ENCODE measurements around the gene TAF3.

The TAF3 gene

GRCh38 chr10:8035641-8036470 is 217.6 kb downstream of the TAF3 start:
- DNase-seq = peak; percentile 4

DNA sequence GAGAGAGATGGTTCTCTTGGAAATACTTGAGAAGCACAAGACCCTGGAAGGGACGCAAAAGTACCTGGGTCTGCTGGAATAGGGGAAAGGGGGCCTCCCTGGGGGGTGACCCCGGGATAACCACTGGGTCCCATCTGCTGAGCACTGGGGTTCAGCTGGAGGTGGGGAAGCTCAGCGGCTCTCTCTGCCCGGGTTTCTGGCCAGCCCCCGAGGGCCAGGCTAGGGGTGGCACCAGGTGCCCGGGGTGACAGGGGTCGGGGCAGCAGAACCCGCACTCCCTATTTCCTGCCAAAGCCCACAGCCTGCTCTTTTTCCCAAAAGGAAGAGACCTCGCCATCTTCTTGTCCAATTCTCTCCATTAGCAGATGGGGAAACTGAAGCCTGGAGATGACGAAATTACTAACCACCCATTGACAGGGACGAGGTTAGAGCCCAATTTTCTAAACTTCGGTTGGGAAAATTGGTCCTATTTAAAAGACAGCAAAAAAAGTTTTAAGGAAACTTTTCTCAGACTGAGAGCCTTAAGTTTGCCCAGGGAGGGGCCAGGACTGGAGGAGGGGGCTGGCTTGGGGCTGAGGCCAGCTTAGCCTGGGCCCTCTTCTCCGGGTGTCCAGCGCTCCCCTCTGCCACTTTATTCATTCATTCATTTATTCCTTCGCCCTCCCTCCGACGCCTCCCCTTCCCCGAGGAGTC is 218.3 kb downstream of the TAF3 start:
- DNase-seq = peak; percentile 1

GRCh38 chr10:8037199-8037801 is 219.0 kb downstream of the TAF3 start:
- DNase-seq = peak; percentile 13

- peak; percentile 24 for DNase-seq
Observed at GRCh38 chr10:8037941-8038894, 219.9 kb downstream of the TAF3 start.

DNA sequence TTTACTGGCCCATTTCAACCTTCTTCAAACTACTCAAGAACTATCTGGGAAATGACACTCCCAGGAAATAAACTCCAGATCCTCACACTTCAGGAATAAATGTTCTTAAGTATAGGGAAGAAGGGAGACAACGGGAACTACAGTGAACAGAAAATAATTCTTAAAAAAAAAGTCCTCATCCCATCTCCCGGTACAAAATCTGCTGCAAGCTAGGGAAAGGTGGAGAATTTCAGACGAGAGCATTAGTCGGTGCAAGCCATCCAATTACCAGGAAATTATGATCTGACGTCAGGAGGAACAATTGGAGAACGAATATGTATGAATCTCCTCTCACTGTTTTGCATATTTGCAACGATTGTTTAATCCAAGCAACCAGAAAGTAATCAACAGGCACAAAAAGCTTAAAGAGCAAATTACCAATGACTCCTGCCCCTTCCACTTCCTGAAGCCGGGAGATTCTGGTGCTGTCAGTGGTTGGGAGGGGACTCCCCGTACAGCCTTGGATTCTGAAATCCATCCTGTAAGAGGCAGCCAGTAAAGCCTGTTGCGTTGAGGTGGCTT is 221.1 kb downstream of the TAF3 start:
- peak; percentile 6 for DNase-seq

DNA sequence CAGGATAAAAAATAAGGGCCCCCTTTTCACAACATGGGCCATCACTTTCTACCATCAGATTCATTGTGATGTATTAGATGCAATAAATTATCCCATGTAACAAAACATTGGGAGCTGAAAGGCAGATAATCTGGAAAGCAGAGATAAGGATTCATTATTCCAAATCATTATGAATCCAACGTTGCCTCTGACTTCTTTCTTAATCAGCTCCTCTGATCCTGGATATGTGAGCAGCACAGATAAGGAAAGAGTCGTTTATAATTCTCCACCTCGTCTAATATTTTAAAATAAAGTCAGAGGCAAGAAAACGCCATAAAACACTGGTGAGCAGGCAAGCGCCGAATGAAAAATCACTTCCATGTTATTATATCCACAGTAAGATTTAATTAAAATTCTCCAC is 222.3 kb downstream of the TAF3 start:
- no peak for DNase-seq

DNA sequence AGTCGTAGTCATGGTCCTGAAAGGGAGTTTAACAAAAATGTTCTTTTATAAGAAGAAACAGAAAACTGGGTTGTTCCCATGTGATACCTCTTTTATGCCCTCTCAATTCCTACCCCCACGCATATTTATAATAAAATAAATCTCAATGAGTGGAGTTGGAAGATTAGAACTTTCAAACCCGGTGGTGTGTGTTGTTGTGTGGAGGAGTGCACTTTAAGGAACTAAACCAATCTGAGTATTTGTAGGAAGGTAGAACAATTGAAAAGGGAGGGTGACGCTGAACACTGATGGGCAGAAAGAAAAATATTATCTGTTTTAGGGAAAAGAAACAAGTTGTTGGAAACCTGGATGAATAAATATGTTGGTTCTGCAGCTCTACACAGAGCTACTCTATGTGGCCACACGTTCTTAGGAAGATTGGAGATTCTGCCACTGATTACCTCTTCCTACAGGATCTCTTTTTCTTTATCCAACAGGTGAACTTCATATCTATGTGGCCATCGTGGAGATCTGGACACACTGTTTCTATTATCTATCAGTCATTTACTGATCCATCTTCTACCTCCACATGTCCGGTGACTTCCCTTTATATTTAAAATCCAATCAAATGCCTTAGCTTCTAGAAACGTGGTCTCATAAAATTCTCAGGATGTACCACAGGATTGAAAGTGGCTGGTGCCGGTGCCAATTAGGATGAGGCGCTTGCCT is 223.1 kb downstream of the TAF3 start:
- no peak for DNase-seq

DNA sequence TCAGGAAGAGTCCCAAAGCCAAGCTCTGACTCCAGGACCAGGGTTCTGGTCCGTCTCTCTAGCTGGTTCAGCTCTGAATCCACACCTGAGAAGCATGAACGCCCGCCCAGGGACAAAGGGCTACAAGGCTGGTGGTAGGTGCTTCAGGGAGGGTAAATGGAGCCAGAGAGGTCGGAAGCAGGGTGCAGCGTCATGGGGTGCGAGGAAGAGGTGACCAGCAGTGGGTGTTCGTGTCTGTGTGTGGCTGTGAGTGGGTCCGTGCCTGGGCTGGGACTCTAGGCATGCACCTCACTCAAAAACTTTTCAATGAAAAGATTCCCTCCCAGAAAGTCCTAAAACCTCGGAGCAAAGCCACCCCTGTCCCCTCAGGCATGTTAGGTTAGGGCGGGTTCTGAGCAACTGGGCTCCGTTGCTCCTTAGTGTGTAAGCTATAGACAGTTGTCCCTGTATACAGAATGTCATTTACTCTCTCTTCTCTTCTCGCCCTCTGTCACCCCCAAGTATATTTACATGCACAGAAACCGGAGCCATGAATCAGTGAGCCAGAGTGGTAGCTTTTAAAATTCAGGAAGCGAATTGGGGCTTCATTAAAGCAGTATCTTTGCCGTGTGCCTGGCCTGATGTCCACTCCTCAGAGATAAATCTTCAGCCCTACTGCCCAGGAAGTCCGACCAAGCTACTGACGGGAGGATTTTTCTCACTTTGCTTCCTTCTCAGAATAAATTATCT is 223.9 kb downstream of the TAF3 start:
- no peak for DNase-seq

DNA sequence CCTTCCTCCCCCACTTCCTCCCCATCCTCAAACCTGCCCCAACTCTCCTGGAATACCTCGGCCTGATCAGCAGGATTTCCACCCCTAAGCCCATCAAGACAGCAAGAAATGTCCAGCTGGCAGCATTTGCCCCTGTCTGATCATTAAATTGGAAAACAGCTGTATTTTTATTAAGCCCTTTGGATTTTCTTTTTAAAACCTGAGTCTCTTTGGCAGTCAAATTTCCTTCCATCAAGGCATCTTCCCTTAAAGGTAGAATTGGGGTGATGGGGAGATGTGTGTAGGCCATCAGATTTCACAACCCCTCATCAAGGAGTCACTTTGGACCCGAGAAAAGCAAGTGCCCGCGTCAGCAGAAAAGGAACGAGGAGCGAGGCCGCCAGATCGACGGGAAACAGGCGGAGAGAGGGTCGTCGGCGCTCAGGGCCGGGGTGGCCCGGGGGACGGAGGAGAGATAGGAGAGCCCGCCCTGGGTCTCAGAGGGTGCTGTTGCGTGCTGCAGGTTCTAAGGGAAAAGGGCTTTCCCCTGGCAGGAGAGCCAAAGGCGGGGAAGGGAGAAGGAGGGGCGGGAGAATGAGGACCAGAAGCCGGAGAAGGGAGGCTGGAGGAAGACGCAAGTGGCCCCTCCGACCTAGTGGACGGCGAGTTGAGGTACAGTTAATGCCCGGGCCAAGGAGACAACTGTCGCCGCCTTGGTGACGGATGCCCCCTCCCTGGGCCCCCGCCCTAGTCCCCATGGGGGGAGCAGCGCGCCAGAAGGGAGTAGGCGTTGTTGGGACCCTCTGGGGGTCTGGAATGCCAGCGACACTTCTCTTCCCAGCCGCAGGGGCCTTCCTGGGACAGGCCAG is 224.6 kb downstream of the TAF3 start:
- no peak for DNase-seq

GRCh38 chr10:8043569-8044306 is 225.4 kb downstream of the TAF3 start:
- peak; percentile 57 for DNase-seq

DNA sequence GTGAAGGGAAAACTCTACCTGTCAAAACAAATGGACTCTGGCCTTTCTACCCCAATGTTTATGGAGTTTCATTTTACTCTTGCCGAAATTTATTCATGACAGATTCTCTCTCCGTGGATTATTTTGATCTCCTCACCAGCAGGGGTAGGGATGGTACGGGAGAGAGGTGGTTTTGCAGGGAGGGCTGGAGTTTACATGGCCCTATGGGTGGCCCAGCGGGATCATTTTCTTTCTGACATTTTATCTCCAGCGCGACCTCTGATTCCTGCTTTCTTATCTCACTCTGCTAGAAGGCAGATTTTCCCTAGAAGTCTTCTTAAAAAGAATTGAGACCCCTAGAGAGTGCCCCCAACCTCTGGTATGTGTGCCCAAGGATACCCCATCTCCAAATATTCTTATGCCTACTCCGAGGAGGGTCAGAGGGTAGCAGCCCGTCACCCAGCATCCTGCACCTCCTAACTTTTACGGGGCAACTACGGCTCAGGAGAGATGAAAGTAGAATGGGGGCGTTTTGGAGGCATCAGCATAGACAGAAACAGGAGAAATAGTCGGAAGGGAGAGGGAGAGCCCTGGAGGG is 226.1 kb downstream of the TAF3 start:
- no peak for DNase-seq

DNA sequence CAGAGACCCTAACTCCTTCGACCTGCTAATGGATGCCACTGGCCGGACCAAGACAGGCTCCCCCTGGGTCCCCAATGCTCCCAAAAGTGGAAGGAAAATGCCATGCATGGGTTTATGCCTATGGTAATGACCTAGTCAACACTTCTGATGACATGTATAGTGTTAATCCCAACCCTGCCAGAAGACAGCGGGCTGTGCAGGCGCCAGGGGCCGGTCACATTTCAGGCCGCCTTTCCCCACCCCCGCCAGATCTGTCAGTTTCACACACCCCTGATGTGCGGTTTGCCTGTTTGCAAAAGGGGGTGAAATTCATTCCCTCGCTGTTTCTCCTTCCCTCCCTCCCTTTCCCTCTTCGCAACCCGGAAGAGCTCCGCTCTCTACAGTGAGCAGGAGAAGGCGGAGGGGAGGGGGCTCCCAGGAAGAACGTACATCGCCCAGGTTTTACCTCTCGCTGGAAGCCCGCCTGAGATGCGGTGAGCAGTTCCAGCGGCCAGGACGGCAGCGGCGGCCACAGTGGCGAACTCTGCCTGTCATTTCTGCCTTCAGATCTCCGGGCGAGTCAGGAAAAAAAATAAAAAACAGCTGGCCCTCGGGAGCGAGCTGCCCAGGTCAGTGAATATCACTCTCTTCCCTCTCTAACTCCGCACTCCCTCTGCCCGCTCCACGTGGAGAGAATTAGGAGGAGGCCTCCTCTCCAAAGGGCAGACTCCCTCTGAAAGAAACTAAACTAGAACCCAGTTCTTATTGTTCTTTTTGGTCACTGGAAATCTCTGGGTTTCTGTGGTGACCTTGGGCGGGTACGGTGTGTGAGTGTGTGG is 226.8 kb downstream of the TAF3 start:
- DNase-seq = no peak

DNA sequence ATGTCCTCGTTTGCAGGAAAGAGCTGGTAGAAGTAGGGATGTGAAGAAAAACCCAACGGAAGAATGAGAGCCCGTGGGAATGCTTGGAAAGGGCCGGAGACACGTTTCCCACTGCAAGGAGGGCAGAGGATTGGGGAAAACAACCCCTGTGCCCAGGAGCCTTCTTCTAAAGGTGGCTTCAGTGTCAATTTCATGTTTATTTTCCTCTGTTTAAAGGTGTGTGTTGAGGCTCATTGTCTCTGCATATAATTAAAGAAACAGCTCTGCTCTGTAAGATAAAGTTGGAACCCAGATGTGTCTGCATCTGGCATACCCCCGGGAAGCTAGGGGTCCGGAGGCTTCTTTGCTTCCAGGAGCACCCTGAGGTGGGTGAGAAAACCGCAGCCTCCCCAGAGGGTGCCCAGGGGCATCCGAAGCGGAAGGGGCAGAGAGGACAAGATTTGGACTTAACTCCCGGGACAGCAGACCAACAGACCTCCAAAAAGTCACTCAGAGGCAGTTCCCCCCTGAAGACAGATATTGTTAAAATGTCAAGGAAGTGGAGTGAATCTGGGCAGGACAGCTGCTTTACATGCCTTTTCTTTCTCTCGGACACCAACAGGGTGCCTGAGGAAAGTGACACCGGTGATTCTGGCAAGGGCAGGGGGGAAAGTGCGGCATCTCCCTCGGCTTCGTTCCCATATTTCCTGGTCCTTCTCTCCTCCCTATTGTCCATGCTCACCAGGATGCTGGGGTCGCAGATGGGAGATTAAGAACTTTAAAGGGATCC is 227.6 kb downstream of the TAF3 start:
- DNase-seq = no peak

DNA sequence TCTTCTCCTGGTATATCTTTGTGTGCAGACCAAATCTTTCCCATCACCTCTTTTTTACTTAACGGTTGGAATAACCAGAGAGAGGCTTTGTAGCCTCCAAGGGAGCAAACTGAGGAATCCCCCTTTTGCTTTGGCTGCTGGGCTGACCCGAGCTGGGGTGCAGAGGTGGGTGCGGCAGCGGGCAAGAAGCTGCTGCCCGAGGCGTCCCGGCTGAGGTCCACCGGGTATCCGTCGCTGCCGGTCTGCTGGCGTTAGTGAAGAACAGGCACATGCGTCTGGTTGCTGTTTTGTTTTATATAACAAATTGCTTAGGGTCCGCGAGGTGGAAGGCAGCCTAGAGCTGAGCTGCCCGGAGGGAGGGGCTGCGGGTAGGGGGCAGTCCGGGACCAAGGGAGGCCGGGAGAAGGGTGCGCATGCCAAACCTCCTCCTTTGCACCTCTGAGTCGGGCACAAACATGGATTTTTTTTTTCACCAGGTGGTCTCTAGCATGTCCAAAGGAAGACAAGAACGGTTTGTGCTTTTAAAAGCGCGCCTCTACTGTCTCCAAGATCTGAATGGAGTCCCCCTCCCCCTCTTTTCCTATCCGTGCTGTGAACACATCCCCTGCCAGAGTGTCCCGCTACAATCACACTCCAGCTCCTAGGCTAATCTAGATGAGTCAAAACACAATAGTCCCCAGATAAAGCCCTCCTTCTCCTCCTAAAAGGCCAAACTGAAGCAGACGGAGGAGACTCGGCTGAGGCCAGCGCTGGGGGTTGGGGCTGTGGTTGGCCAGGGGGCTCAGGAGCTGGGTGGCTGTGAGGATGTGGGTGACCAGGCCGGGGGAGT is 229.4 kb downstream of the TAF3 start:
- DNase-seq = no peak

DNA sequence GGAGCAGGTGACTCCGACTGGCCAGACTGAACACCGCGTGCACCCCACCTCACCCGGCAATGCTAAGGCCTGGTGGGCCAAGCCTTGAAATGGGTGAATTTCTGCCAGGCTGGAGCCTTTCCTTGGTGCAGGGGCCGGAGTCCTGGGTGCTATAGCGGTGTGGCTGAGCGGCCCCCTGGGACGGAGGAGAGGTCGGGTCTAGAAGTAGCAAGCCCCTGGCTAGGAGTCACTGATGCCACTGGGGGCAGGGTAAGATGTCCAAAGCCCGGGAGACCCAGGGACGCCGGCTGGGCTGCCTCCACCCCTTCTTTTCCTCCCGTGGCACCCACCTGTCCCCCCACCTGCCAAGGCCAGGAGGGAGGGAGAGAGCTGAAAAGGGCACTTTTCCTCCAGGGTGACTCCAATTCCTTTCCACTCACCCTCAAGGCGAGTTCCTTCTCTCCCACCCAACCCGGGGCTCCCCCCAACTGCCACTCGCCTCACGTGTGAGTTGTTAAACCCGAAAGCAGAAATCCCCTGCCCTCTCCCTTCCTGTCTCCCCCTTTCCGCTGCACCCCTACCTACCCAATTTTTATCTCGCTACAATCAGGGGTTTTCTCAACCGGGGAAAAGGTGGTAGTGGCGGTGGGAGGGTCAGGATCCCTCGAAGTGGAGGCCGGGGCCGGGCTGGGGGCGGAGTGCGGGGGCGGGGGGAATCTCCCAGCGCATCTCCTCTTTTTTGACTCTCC is 230.1 kb downstream of the TAF3 start:
- peak; percentile 86 for DNase-seq
